PC-3 (cell line): Measurements from ENCODE around the gene LTB. TPM values are rescaled to one million over a fixed set of nuclear protein-coding genes. Genes with fewer than 3 reads are reported as not detected.
A peak's percentile ranks its signal among the peaks of the same experiment; 100 is the strongest.

Source experiments
- ATAC-seq: fragments of 200-7000 bp; cut with Tn5 transposase; 2 replicates; pipeline ENCODE4 v1.9.1; 2020; ENCODE audit warnings: mild to moderate bottlenecking, moderate library complexity
- Bru-seq: library from RNA; stranded (reverse); fragments of 400-500 nt; gene quantifications from one replicate; lab custom pipeline; 2021; lab: Mats Ljungman, UMichigan
- BruChase-seq, 2 experiments: library from RNA; stranded (reverse); fragments of 400-500 nt; gene quantifications; one replicate each; lab custom pipeline; 2021; lab: Mats Ljungman, UMichigan
- BruUV-seq: library from RNA; stranded (reverse); fragments of 400-500 nt; replicated peaks from 2 replicates; lab custom pipeline; 2021; lab: Mats Ljungman, UMichigan
- CTCF ChIA-PET: fragments of 300-600 bp; sonication (Branson Sonifier 250); formaldehyde crosslinking; loops from one replicate; lab custom pipeline; 2022; ENCODE audit warnings: antibody characterized with exemption; lab: Charles Lee
- POLR2A ChIA-PET: fragments of 300-600 bp; sonication (Branson Sonifier 250); formaldehyde crosslinking; loops from one replicate; lab custom pipeline; 2022; ENCODE audit warnings: antibody characterized with exemption; ENCODE audit not compliant: unreplicated experiment; lab: Charles Lee
- DNase-seq: peaks from one replicate; pipeline ENCODE4 v3.0.0-alpha.2; 2015
- H2AFZ ChIP-seq: fragments of 300-600 bp; sonication (generic); 2 replicates; pipeline ENCODE4 v1.6.0; 2016; ENCODE audit warnings: antibody characterized with exemption, low read length
- H3F3A ChIP-seq: fragments of 300-600 bp; sonication (generic); one replicate; pipeline ENCODE4 v1.6.0; 2017; ENCODE audit warnings: antibody characterized with exemption, low read length, control low read depth, mild to moderate bottlenecking; ENCODE audit not compliant: unreplicated experiment
- H3K27ac ChIP-seq: fragments of 300-600 bp; sonication (generic); 2 replicates; pipeline ENCODE4 v1.5.1; 2016; ENCODE audit warnings: mild to moderate bottlenecking, low read length
- H3K27me3 ChIP-seq: fragments of 300-600 bp; sonication (generic); 2 replicates; pipeline ENCODE4 v1.6.1; 2016; ENCODE audit warnings: low read length, mixed read lengths
- H3K36me3 ChIP-seq: fragments of 300-600 bp; sonication (generic); 2 replicates; pipeline ENCODE4 v1.6.1; 2016; ENCODE audit warnings: low read depth, mixed run types, low read length, mixed read lengths
- H3K4me1 ChIP-seq: fragments of 300-600 bp; sonication (generic); 2 replicates; pipeline ENCODE4 v1.5.1; 2016; ENCODE audit warnings: low read length; ENCODE audit not compliant: insufficient read depth
- H3K4me2 ChIP-seq: fragments of 300-600 bp; sonication (generic); 2 replicates; pipeline ENCODE4 v1.6.0; 2016; ENCODE audit warnings: low read length
- H3K4me3 ChIP-seq: fragments of 300-600 bp; sonication (generic); 2 replicates; pipeline ENCODE4 v1.5.1; 2016; ENCODE audit warnings: mild to moderate bottlenecking, low read length, mixed read lengths
- H3K79me2 ChIP-seq: fragments of 300-600 bp; sonication (generic); 2 replicates; pipeline ENCODE4 v1.6.1; 2017; ENCODE audit warnings: low read length, mixed read lengths
- H3K9ac ChIP-seq: fragments of 300-600 bp; sonication (generic); 2 replicates; pipeline ENCODE4 v1.6.0; 2016; ENCODE audit warnings: mild to moderate bottlenecking, low read length
- H3K9me2 ChIP-seq: fragments of 300-600 bp; sonication (generic); replicated peaks from 2 replicates; pipeline ENCODE4 v1.6.1; 2016; ENCODE audit warnings: mixed run types, low read length, mixed read lengths
- H3K9me3 ChIP-seq: fragments of 300-600 bp; sonication (generic); 2 replicates; pipeline ENCODE4 v1.6.1; 2016; ENCODE audit warnings: low read length, mixed read lengths
- H4K20me1 ChIP-seq: fragments of 300-600 bp; sonication (generic); 2 replicates; pipeline ENCODE4 v1.6.1; 2016; ENCODE audit warnings: low read length, mixed read lengths
- CTCF ChIP-seq: fragments of 300-600 bp; sonication (generic); conservative IDR thresholded peaks from 2 replicates; pipeline ENCODE4 v1.5.1; 2017; ENCODE audit warnings: antibody characterized with exemption, low read depth, mild to moderate bottlenecking, low read length
- EZH2 ChIP-seq: fragments of 300-600 bp; sonication (generic); IDR thresholded peaks from one replicate; pipeline ENCODE4 v1.6.1; 2017; ENCODE audit warnings: antibody characterized with exemption, mild to moderate bottlenecking, low read length; ENCODE audit not compliant: unreplicated experiment
- EZH2phosphoT487 ChIP-seq: fragments of 300-600 bp; sonication (generic); IDR thresholded peaks from 2 replicates; pipeline ENCODE4 v1.6.1; 2018; ENCODE audit warnings: mild to moderate bottlenecking, antibody characterized with exemption, low read length, borderline replicate concordance
- intact Hi-C: fragments of 100-400 bp; cut with micrococcal nuclease; formaldehyde crosslinking; loops from 2 replicates; pipeline ENCODE4 v1.9.0; 2023
- long read RNA-seq: library from polyadenylated mRNA; unstranded; transcript quantifications from one replicate; pipeline ENCODE4 v2.0.0, GENCODE V29; 2021; ENCODE audit not compliant: unreplicated experiment
- total RNA-seq: library from RNA; depleted of rRNA; stranded (reverse); fragments of >200 nt; gene quantifications from 2 replicates; pipeline ENCODE4 v1.2.3, GENCODE V29; 2014; rRNA removed

The LTB gene
- total RNA-seq (1.5 TPM in 1 of 2 replicates, not detected in the other), Bru-seq, nascent RNA (percentile 39 among the genes with signal in this experiment), BruChase-seq, experiment 1, labeled RNA remaining after a 6-hour chase (percentile 55 among the genes with signal in this experiment), BruChase-seq, experiment 2, labeled RNA remaining after a 2-hour chase (percentile 32 among the genes with signal in this experiment)
- long read RNA-seq, partial matches to known transcripts, result 0 of 3 reads
- long read RNA-seq, other reads (novel, unspliced or antisense), result 1 of 3 reads

GRCh38 chr6:31582230-31582643, at the start of gene LTB:
Gene LTB, minus strand, starts transcription at chr6:31582424. Its CDS starts 7 bp downstream, at chr6:31582417.
- H3K27me3 ChIP-seq, result no peaks in the 10 kb centered on the region
- ATAC-seq (no peak), DNase-seq (no peak)
- H3K9me3 ChIP-seq, result no peaks in the 10 kb centered on the region
- no TSS peak for BruUV-seq
- H3K4me2 ChIP-seq, result peak within 1 kb of the TSS; percentile 99
- no peaks in the 10 kb centered on the region for H4K20me1 ChIP-seq
- H3K79me2 ChIP-seq, result no peaks in the 10 kb centered on the region
- no peaks in the 10 kb centered on the region for H3K36me3 ChIP-seq
- peak within 1 kb of the TSS; percentile 99 for H2AFZ ChIP-seq
- peak within 1 kb of the TSS; percentile 64 for H3K9ac ChIP-seq
- no peak within 1 kb of the TSS for H3K27ac ChIP-seq
- intact Hi-C loops, result no loop called here
- TF ChIP-seq CTCF (no peak), EZH2 (no peak), EZH2phosphoT487 (no peak)
- ChIA-PET CTCF (interaction anchor here (0.6 kb wide), 1 partner anchor 147 kb away, joined by 3 read pairs; no protein-coding TSS in a partner anchor), POLR2A (interaction anchor here (0.5 kb wide), 1 partner anchor 313 kb away, joined by 4 read pairs; no protein-coding TSS in a partner anchor)
- peaks cover 11% of the 10 kb centered on the region; the same call in 1 of the 2 replicates for H3K4me1 ChIP-seq
- H3K9me2 ChIP-seq, result no peaks in the 10 kb centered on the region
- no peaks in the 10 kb centered on the region for H3F3A ChIP-seq
- peak within 1 kb of the TSS; percentile 83 for H3K4me3 ChIP-seq

GRCh38 chr6:31631681-31632278, 49.6 kb upstream of the LTB start:
- no peak overlapping the region for H3K9ac ChIP-seq
- no TSS peak for BruUV-seq
- no peaks in the 10 kb centered on the region; the same call in 1 of the 2 replicates for H3K79me2 ChIP-seq
- no peaks in the 10 kb centered on the region for H3K27me3 ChIP-seq
- no peaks in the 10 kb centered on the region for H3K9me2 ChIP-seq
- ATAC-seq (no peak), DNase-seq (no peak)
- no peak overlapping the region for H3K4me2 ChIP-seq
- H3K9me3 ChIP-seq, result no peaks in the 10 kb centered on the region
- CTCF ChIA-PET, result no interaction called here
- H3K36me3 ChIP-seq, result peaks cover 93% of the 10 kb centered on the region
- intact Hi-C loops, result no loop called here
- no peak overlapping the region for H3K4me3 ChIP-seq
- no peaks in the 10 kb centered on the region for H3K4me1 ChIP-seq
- H3F3A ChIP-seq, result no peaks in the 10 kb centered on the region
- POLR2A ChIA-PET, result no interaction called here
- H4K20me1 ChIP-seq, result peaks cover 3% of the 10 kb centered on the region; the same call in 1 of the 2 replicates
- TF ChIP-seq CTCF (no peak), EZH2 (no peak), EZH2phosphoT487 (no peak)
- no peak overlapping the region for H3K27ac ChIP-seq
- no peak overlapping the region for H2AFZ ChIP-seq
